Astrocyte of the cerebellum (primary cell): Measurements from ENCODE around the gene FAM161B.
"Not testable (repeated sequence)": the region's sequence is repeated elsewhere in the genome, so short reads cannot be mapped to it uniquely, and the experiment has no call there.

Experiments used
- DNase-seq: peaks from one replicate; pipeline ENCODE4 v3.0.0-alpha.2; 2011; ENCODE audit warnings: low read depth
- H3K4me3 ChIP-seq: 2 replicates; pipeline ENCODE4 v1.5.1; 2011; ENCODE audit warnings: mild to moderate bottlenecking, low read depth, low read length, moderate library complexity
- CTCF ChIP-seq: IDR thresholded peaks from 2 replicates; pipeline ENCODE4 v1.5.1; 2012; ENCODE audit warnings: low read length, low read depth, moderate library complexity, mild to moderate bottlenecking; ENCODE audit errors: missing control alignments
- in situ Hi-C: cut with HindIII; loops from 2 replicates; pipeline ENCODE4 v1.10.0; 2017; ENCODE audit warnings: low sequenced_read_pairs

FAM161B gene

GRCh38 chr14:73896521-73896920, 53.4 kb downstream of the FAM161B start:
- no peak overlapping the region for H3K4me3 ChIP-seq
- in situ Hi-C loops: no loop called here
- no peak for DNase-seq
- TF ChIP-seq CTCF: no peak

GRCh38 chr14:73895939-73896338, 54.0 kb downstream of the FAM161B start:
- no peak overlapping the region for H3K4me3 ChIP-seq
- DNase-seq: no peak
- in situ Hi-C loops: no loop called here
- TF ChIP-seq CTCF: no peak

- DNase-seq, H3K4me3 ChIP-seq, in situ Hi-C loops: not testable (repeated sequence)
Observed at GRCh38 chr14:73894180-73894687, 55.7 kb downstream of the FAM161B start.

GRCh38 chr14:73889376-73889775, 60.5 kb downstream of the FAM161B start:
- no peak for TF ChIP-seq CTCF
- DNase-seq: no peak
- no peak overlapping the region for H3K4me3 ChIP-seq
- in situ Hi-C loops: no loop called here

- in situ Hi-C loops: no loop called here
- no peak for DNase-seq
- TF ChIP-seq CTCF: no peak
- no peak overlapping the region for H3K4me3 ChIP-seq
Observed at GRCh38 chr14:73888971-73889370, 60.9 kb downstream of the FAM161B start.

GRCh38 chr14:73888460-73888725, 61.5 kb downstream of the FAM161B start:
- TF ChIP-seq CTCF: no peak
- in situ Hi-C loops: no loop called here
- H3K4me3 ChIP-seq: peak overlapping the region; percentile 89
- DNase-seq: no peak

GRCh38 chr14:73887694-73888459, 62.0 kb downstream of the FAM161B start:
- DNase-seq: no peak
- in situ Hi-C loops: no loop called here
- TF ChIP-seq CTCF: no peak
- peak overlapping the region; percentile 89 for H3K4me3 ChIP-seq
